HG02870 (cell line): ENCODE data around the gene GIMAP6.
"Not testable (repeated sequence)": the region's sequence is repeated elsewhere in the genome, so short reads cannot be mapped to it uniquely, and the experiment has no call there.

Experiments
- ATAC-seq: cut with Tn5 transposase; IDR thresholded peaks from one replicate; pipeline ENCODE4 v1.9.1; 2021; ENCODE audit warnings: mild to moderate bottlenecking, moderate library complexity; ENCODE audit not compliant: unreplicated experiment

GIMAP6 gene

DNA sequence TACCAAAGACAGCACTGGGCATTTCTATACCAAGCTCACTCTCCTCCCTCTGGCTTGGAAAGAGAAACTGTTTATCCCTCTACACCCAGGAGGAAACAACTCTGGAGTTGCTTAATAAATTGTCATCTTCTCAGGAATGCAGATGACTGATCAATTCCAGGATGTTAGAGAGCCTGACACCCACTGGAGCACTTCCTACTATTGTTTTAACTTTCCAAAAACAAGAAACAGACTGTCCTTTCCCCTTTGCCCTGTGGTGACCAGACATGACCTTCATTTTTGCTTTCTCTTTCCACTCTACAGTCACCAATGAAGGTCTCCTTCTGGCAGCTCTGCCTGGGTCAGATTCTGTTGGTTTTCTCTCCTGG lies 45.4 kb downstream of the GIMAP6 start:
- no peak for ATAC-seq

DNA sequence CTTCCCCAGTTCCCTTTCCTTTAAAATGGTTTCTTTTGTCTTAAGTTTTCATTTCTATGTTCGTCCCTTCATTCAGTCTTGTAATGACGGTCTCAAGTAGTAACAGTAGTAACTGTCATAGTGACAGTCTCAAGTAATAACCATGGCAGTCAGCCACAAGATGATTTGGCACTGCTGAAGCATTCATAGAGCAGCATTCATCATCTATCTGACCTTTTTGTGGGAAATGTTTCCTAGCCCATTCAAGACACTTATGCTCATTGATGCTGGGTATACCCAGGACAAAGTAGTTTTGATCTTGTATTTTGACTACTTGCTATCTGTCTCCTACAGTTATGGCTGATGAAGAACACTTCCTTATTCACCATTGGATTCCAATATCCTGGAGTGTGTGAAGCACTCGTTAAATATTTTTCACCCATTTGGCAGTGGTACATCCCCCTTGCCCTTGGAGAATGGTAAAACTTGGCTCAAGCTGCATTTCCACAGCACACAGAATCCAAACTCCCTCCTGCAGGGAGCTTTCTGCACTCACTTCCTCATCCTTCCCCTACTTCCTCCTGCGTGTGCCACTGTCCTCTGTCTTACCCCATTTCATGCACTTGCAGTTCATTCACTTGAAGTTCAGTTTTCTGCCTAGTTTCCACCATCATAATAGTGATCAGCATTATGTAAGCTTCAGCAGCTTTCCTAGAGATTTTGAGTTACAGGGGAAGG lies 46.0 kb downstream of the GIMAP6 start:
- no peak for ATAC-seq

DNA sequence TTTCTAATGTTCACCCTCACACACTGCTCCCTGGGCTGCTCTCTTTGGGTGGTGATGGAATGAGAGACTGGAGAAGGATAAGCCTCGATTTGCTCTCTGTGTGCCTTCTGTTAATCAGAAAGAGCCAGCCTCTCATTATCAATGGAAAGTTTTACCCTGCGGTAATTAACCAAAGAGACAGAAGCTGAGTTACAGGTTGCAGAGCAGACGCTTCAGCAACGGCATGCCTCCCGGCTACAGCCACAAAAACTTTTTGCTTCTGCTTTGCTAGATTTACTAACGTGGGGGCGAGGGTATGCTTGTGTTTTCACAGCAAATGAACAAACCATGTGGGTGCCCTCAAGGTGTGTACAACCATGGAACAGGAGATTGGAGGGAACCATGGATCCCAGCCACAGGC lies 47.0 kb downstream of the GIMAP6 start:
- no peak for ATAC-seq

DNA sequence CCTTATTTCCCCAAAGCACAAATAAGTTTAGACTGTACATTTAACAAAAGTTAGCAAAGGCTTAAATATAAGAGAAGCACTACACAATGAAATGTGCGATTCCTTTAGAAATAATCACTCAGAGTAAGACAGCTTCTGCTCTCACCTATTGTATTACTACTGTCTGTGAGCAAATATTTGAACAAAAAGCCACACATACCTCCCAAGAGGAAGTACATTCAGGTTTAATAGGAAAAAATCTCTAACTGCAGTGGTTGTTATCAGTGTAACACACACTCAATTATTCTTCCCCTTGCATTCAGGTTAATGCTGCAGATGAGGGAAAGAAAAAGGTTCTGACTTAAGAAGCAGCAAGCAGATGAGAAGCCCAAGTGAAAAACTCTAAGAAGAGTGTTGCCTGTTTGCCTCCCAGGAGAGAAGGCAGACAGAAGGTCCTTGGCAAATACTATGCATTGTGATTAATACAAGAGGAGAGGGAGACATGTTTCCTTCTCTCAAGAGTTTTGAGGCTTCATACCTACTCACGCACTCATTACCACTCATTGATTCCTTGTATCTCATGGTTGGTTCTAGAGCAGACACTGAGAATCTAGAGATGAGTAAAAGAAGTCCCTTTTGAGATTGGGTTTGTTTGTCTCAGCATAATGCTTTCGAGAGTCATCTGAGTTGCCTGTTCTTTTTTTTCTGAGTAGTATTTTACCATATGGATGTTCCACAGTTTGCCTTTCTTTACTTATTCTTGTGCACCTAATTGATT lies 51.4 kb downstream of the GIMAP6 start:
- no peak for ATAC-seq

DNA sequence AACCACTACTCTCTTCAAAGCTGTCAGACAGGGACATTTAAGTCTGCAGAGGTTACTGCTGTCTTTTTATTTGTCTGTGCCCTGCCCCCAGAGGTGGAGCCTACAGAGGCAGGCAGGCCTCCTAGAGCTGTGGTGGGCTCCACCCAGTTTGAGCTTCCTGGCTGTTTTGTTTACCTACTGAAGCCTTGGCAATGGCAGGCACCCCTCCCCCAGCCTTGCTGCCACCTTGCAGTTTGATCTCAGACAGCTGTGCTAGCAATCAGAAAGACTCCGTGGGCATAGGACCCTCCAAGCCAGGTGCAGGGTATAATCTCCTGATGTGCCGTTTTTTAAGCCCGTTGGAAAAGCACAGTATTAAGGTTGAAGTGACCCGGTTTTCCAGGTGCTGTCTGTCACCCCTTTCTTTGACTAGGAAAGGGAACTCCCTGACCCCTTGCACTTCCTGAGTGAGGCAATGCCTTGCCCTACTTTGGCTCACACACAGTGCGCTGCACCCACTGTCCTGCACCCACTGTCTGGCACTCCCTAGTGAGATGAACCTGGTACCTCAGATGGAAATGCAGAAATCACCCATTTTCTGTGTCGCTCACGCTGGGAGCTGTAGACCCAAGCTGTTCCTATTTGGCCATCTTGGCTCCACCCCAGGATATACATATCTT lies 52.1 kb downstream of the GIMAP6 start:
- ATAC-seq, result not testable (repeated sequence)
